T follicular helper cell (primary cell): ENCODE results near the gene C12orf43.

Source experiments
- DNase-seq: peaks from one replicate; pipeline ENCODE4 v3.0.0-alpha.2; 2020; ENCODE audit warnings: low read depth

Gene C12orf43

GRCh38 chr12:120999191-121000120 is 16.8 kb downstream of the C12orf43 start:
- no peak for DNase-seq

- DNase-seq, result no peak
Observed at GRCh38 chr12:120998435-120998834, 17.9 kb downstream of the C12orf43 start.

DNA sequence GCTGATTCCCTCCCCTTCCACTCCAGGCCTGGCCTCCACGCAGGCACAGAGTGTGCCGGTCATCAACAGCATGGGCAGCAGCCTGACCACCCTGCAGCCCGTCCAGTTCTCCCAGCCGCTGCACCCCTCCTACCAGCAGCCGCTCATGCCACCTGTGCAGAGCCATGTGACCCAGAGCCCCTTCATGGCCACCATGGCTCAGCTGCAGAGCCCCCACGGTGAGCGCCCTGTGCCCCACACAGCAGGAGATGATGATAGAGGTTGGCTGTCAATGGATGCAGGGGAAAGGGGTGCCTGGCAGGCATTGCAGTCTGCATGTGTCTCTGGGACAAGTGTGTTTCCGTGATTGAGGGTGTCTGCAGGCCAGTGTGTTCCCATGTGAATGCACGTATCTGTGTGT is 18.8 kb downstream of the C12orf43 start:
- no peak for DNase-seq

DNA sequence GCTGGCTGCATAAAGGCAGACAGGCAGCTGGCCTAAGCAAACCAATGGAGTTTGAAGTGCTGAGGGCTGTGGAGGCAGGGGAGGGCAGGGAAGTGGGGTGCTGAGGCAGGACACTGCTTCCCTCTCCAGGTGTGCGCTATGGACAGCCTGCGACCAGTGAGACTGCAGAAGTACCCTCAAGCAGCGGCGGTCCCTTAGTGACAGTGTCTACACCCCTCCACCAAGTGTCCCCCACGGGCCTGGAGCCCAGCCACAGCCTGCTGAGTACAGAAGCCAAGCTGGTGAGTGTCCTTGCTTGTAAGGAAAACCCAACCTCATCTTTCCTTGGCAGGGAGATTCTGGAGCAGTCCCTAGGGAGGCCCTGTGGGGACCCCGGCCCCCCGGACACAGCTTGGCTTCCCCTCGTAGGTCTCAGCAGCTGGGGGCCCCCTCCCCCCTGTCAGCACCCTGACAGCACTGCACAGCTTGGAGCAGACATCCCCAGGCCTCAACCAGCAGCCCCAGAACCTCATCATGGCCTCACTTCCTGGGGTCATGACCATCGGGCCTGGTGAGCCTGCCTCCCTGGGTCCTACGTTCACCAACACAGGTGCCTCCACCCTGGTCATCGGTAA is 20.0 kb downstream of the C12orf43 start:
- no peak for DNase-seq

- no peak for DNase-seq
Observed at GRCh38 chr12:120994589-120995337, 21.5 kb downstream of the C12orf43 start.

GRCh38 chr12:120994059-120994458 is 22.2 kb downstream of the C12orf43 start:
- DNase-seq, result no peak

GRCh38 chr12:120993496-120993895 is 22.8 kb downstream of the C12orf43 start:
- no peak for DNase-seq

DNA sequence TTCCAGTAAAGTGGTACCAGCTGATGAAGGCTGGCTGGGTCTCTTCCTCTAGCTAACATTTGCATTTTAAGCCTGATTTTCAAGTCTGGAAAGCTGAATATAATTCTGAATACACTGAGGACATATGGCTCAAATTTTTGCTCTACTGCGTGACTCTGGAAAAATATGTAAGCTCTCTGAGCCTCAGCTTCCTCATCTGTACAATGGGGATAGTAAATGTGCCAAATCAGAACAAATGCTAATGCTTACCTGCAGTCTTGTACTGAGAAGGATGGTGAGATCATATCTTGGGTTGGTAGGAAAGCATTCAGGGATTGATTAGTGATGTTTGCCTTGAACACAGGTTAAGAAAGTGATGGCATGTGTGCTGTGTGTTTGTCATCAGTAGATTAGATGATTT is 23.3 kb downstream of the C12orf43 start:
- DNase-seq, result no peak

- DNase-seq, result no peak
Observed at GRCh38 chr12:120991965-120992364, 24.3 kb downstream of the C12orf43 start.

- DNase-seq, result no peak
Observed at GRCh38 chr12:120990487-120991055, 25.7 kb downstream of the C12orf43 start.

DNA sequence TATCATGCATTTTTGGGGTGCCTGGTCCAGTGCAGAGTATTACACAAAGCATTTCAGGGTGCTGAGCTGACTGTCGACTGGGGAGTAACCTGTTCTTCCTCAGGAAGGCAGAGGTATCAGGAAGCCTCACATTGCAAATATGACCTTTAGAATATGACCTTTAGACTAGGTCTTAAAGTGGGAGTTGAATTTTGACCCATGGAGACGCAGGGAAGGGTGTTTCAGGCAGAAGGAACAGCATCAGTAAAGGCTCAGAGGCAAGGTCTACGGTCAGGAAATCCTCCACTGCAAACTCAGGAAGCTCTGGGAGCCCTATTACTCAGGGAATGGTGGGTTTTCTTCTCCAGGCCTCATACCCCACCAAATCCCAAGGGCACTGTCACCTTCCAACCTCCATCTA is 26.6 kb downstream of the C12orf43 start:
- DNase-seq, result no peak

GRCh38 chr12:120988658-120989057 is 27.6 kb downstream of the C12orf43 start:
- DNase-seq, result no peak

GRCh38 chr12:120988234-120988633 is 28.1 kb downstream of the C12orf43 start:
- no peak for DNase-seq

GRCh38 chr12:120984351-120984898 is 31.9 kb downstream of the C12orf43 start:
- no peak for DNase-seq

GRCh38 chr12:120983759-120984158 is 32.5 kb downstream of the C12orf43 start:
- no peak for DNase-seq

DNA sequence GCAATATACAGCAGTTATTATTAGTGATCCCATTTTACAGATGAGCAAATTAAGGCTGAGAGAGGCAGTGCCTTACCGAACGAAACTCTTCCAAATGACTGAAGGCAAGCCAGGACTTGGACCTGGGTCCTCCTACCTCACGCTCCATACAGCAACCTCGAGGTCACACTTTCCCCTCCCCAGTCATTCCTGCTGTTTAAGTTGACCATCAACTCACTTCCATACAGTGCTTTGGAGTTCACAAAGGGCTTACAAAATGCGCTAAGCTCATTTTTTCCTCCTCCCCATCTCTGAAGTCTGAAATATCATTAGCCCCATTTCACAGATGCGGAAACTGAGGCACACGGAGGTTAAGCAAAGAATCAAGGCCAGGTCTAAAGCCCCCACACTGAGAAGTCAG is 33.6 kb downstream of the C12orf43 start:
- no peak for DNase-seq

- no peak for DNase-seq
Observed at GRCh38 chr12:120981407-120981941, 34.8 kb downstream of the C12orf43 start.

GRCh38 chr12:120980800-120981368 is 35.4 kb downstream of the C12orf43 start:
- no peak for DNase-seq

DNA sequence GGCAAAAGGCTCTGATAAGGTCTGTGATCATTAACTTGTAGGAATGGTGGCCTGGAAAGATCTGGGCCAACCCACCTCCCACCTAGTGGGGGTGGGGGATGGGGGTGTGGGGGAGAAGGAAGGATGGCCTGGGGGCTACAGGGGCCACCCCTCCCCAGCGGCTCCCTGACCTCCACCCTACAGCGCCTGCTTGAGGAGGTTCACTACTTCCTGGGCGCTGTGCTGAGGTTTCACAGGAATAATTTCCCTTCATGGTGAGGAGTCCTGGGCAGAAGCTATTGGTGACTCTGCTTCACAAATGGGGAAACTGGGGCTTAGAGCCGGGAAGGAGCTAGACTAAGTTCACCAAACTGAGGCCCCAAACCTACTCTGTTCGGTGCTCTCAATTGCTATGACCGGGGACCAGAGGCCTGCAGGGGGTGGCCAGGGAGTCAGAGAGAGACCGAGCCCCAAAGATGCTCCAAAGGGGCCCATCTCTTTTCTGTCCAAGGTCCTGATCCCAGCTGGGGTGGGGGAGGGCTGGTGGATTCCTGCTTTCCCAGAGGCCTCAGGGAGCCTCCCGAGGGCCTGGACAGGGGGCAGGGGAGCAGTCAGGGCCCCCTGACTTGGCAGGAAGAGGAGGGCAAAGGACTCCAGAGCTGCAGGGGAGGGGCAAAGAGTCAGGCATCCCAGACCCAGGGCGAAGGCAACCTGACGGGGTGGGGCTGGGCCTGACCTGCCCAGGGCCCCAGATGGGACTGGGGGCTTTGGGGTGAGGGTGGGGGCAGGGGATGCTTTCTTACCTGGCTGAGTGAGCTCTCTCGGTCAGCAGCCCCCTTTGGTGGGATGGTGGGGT is 36.2 kb downstream of the C12orf43 start:
- no peak for DNase-seq

DNA sequence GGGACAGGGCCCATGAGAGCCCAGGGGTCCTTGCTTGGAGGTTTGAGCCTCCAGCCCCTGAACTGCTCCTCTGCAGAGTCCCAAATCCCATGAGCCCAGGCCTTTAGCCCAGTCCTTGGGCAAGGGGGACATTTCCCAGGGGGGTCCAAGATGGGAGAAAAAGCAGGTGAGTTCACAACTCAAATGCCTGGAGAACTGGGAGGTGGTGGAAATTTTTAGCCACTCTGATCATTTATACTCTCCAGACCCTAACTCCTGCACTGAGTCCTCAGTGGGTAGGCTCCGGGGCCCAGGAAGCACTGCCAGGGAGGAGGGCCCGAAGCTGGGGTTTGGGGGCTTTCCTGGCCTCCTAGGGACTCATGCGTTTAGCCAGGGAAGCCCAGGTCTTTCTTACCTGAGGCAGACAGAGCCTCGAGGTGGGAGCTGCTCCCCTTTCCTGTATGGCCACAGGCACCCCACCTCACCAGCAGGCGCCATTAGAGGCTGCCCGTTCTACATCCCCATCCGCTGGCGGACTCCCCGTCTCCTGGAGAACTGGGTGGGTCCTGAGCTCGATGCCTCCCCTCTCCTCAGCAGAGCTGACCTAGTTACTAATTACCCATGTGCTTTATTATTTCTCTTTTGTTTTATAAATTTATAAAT is 36.9 kb downstream of the C12orf43 start:
- no peak for DNase-seq
